K562 (cell line): Measurements from ENCODE around the gene IFT172. TPM values are rescaled to one million over a fixed set of nuclear protein-coding genes. Genes with fewer than 3 reads are reported as not detected.

Experiments
- ARID2 ChIP-seq: fragments of 450-650 bp; IDR thresholded peaks from 2 replicates; pipeline ENCODE4 v1.6.1; 2017; ENCODE audit warnings: antibody characterized with exemption, mild to moderate bottlenecking
- C11orf30 ChIP-seq: fragments of 450-650 bp; IDR thresholded peaks from 2 replicates; pipeline ENCODE4 v1.6.1; 2016; ENCODE audit warnings: low read depth, mild to moderate bottlenecking
- DEAF1 ChIP-seq: fragments of 450-650 bp; formaldehyde crosslinking; IDR thresholded peaks from 2 replicates; pipeline ENCODE4 v1.4.0; 2020; ENCODE audit warnings: mild to moderate bottlenecking, moderate library complexity
- HLTF ChIP-seq: fragments of 450-650 bp; IDR thresholded peaks from 2 replicates; pipeline ENCODE4 v1.6.1; 2016
- HMG20B ChIP-seq: fragments of 250-450 bp; sonication (Bioruptor Pico); IDR thresholded peaks from 2 replicates; pipeline ENCODE4 v1.5.0; 2021; ENCODE audit warnings: mild to moderate bottlenecking
- HMGXB4 ChIP-seq: sonication (generic); formaldehyde crosslinking; IDR thresholded peaks from 2 replicates; pipeline ENCODE4 v1.8.1; 2023; ENCODE audit warnings: mild to moderate bottlenecking, missing genetic modification reagents
- ILF3 ChIP-seq: fragments of 450-650 bp; IDR thresholded peaks from 2 replicates; pipeline ENCODE4 v1.6.1; 2018; ENCODE audit warnings: antibody characterized with exemption, mild to moderate bottlenecking, moderate library complexity, borderline replicate concordance
- MEF2A ChIP-seq: IDR thresholded peaks from 2 replicates; pipeline ENCODE4 v1.6.1; 2011; ENCODE audit warnings: low read depth, mild to moderate bottlenecking, low read length, moderate library complexity; ENCODE audit not compliant: control insufficient read depth
- POLR2H ChIP-seq: IDR thresholded peaks from 2 replicates; pipeline ENCODE4 v1.6.1; 2016; ENCODE audit warnings: missing genetic modification characterization, low read depth, mild to moderate bottlenecking, control low read depth, missing compliant biosample characterization, moderate library complexity
- SMAD4 ChIP-seq: fragments of 250-450 bp; sonication (Bioruptor Pico); conservative IDR thresholded peaks from 2 replicates; pipeline ENCODE4 v1.8.0; 2021; ENCODE audit warnings: inconsistent platforms, mild to moderate bottlenecking, moderate library complexity
- SRSF9 ChIP-seq: fragments of 200-400 bp; formaldehyde crosslinking; IDR thresholded peaks from 2 replicates; pipeline ENCODE4 v1.6.1; 2017; ENCODE audit warnings: low read depth, low read length, borderline replicate concordance
- TARDBP ChIP-seq: fragments of 450-650 bp; IDR thresholded peaks from 2 replicates; pipeline ENCODE4 v1.6.1; 2016
- TCF15 ChIP-seq: fragments of 250-450 bp; sonication (Bioruptor Pico); IDR thresholded peaks from 2 replicates; pipeline ENCODE4 v1.8.0; 2022; ENCODE audit warnings: moderate library complexity, mild to moderate bottlenecking, inconsistent platforms
- TOE1 ChIP-seq, 2 experiments: fragments of 450-650 bp in 1 of 2; sonication (generic) in 1 of 2; formaldehyde crosslinking in 1 of 2; IDR thresholded peaks; 2 replicates each; pipeline versions ENCODE4 v1.7.1 to v1.8.0; 2016 to 2022; ENCODE audit warnings: borderline replicate concordance in 2 of 2, mild to moderate bottlenecking in 2 of 2, antibody characterized with exemption in 1 of 2, inconsistent platforms in 1 of 2, low read depth in 1 of 2, missing genetic modification reagents in 1 of 2, moderate library complexity in 1 of 2
- polyA plus RNA-seq, 8 experiments: library from polyadenylated mRNA; depleted of rRNA in 4 of 8; stranded (reverse) in 5 of 8; unstranded in 3 of 8; fragments of >200 nt; fragmentation: Nextera tagmentation in 2 of 8; fragmentation: Illumina TruSeq in 1 of 8; extraction: Ambion mirVana in 2 of 8; extraction: Trizol in 1 of 8; gene quantifications; 2 replicates each; pipeline versions ENCODE4 v1.2.1 to v1.2.3, GENCODE V29; 2011 to 2014; ENCODE audit warnings: inconsistent platforms in 1 of 8, missing spikeins in 1 of 8
- total RNA-seq, 7 experiments: library from RNA; depleted of rRNA in 6 of 7; stranded (reverse); fragments of >200 nt in 6 of 7; fragmentation: Illumina TruSeq in 2 of 7; extraction: Trizol in 2 of 7; gene quantifications; 2 replicates each; pipeline versions ENCODE4 v1.2.1 to v1.2.3, GENCODE V29; 2011 to 2021; ENCODE audit warnings: low replicate concordance in 1 of 7
- TF ChIP-seq, protein P1 (sequence below): fragments of 250-450 bp; sonication (Bioruptor Pico); IDR thresholded peaks from 2 replicates; pipeline ENCODE4 v1.5.1; 2021; ENCODE audit warnings: mild to moderate bottlenecking
- TF ChIP-seq, protein P2 (sequence below): sonication (generic); IDR thresholded peaks from 2 replicates; pipeline ENCODE4 v1.6.1; 2016

The IFT172 gene
- total and polyA plus RNA-seq, 9 of the 15 experiments (the other 6 are each of a cell fraction or from before 2014, with no cell fraction given): 5.6 to 19.1 (median 13.5) TPM

DNA sequence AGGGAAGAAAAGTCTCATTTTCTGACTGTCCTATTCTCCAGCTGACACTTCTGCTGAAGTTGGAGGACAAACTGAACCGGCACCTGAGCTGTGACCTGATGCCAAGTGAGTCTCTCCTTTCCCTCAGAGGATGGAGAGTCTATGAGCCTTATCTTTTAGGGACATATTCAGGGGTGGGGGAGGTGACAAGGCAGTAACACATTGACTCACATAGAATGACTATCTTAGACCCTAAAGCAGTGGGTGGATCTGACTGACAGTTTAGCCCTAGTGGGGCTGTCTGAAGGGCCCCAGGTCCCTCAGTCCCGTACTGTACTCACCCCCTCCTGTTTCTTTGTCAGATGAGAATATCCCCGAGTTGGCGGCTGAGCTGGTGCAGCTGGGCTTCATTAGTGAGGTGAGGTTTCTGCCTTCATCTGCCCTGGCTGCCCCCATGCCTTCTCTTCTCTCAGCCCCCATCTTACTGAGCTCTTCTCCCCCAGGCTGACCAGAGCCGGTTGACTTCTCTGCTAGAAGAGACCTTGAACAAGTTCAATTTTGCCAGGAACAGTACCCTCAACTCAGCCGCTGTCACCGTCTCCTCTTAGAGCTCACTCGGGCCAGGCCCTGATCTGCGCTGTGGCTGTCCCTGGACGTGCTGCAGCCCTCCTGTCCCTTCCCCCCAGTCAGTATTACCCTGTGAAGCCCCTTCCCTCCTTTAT lies 48.2 kb downstream of the IFT172 start (continued):
- peak; percentile 50; the same call in 1 of the 2 replicates for TF ChIP-seq C11orf30
- no peak for TF ChIP-seq TCF15
- no peak for TF ChIP-seq TARDBP
- no peak for TF ChIP-seq MEF2A
- 0 out of 2 replicates have a peak, but pooled peaks have one; percentile 40 for TF ChIP-seq SMAD4 (CRISPR knock-in tag)
- TF ChIP-seq HMG20B (CRISPR knock-in tag): no peak
- no peak for TF ChIP-seq SRSF9
- TF ChIP-seq TOE1 (IDR thresholded peaks at IDR 0.05; ENCODE audit: borderline replicate concordance): no peak
- no peak for TF ChIP-seq TOE1 (CRISPR knock-in tag; IDR thresholded peaks at IDR 0.05; ENCODE audit: borderline replicate concordance, low read depth)
- no peak for TF ChIP-seq HMGXB4 (CRISPR knock-in tag)
- peak; percentile 51; the same call in 1 of the 2 replicates for TF ChIP-seq HLTF
- TF ChIP-seq ILF3: no peak
- no peak for TF ChIP-seq DEAF1 (CRISPR knock-in tag)
- TF ChIP-seq, protein P1, sequence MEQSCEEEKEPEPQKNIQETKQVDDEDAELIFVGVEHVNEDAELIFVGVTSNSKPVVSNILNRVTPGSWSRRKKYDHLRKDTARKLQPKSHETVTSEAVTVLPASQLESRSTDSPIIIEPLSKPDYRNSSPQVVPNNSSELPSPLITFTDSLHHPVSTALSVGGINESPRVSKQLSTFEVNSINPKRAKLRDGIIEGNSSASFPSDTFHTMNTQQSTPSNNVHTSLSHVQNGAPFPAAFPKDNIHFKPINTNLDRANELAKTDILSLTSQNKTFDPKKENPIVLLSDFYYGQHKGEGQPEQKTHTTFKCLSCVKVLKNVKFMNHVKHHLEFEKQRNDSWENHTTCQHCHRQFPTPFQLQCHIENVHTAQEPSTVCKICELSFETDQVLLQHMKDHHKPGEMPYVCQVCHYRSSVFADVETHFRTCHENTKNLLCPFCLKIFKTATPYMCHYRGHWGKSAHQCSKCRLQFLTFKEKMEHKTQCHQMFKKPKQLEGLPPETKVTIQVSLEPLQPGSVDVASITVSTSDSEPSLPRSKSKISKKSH: no peak
- TF ChIP-seq ARID2: no peak
- TF ChIP-seq, protein P2, sequence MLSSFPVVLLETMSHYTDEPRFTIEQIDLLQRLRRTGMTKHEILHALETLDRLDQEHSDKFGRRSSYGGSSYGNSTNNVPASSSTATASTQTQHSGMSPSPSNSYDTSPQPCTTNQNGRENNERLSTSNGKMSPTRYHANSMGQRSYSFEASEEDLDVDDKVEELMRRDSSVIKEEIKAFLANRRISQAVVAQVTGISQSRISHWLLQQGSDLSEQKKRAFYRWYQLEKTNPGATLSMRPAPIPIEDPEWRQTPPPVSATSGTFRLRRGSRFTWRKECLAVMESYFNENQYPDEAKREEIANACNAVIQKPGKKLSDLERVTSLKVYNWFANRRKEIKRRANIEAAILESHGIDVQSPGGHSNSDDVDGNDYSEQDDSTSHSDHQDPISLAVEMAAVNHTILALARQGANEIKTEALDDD: peak; percentile 77; the same call in 1 of the 2 replicates
- no peak for TF ChIP-seq POLR2H (tag)
